Panc1 (cell line): ENCODE data around the gene KCNQ1. TPM values are rescaled to one million over a fixed set of nuclear protein-coding genes. Genes with fewer than 3 reads are reported as not detected.
A peak's percentile ranks its signal among the peaks of the same experiment; 100 is the strongest.

Experiments used
- ATAC-seq: fragments of 200-7000 bp; cut with Tn5 transposase; 2 replicates; pipeline ENCODE4 v1.9.1; 2020; ENCODE audit warnings: mild to moderate bottlenecking, moderate library complexity
- BruUV-seq: library from RNA; stranded (reverse); fragments of 400-500 nt; replicated peaks from 2 replicates; lab custom pipeline; 2021; lab: Mats Ljungman, UMichigan
- CTCF ChIA-PET: fragments of 300-600 bp; sonication (Branson Sonifier 250); formaldehyde crosslinking; loops from one replicate; lab custom pipeline; 2022; ENCODE audit warnings: antibody characterized with exemption; lab: Charles Lee
- POLR2A ChIA-PET: fragments of 300-600 bp; sonication (Branson Sonifier 250); formaldehyde crosslinking; loops from one replicate; lab custom pipeline; 2022; ENCODE audit warnings: antibody characterized with exemption; lab: Charles Lee
- DNase-seq: peaks from one replicate; pipeline ENCODE4 v3.0.0-alpha.2; 2010; ENCODE audit warnings: low read depth, low spot score
- H3K27ac ChIP-seq: 2 replicates; pipeline ENCODE4 v1.5.1; 2011; ENCODE audit warnings: mild to moderate bottlenecking, low read length, inconsistent platforms
- H3K27me3 ChIP-seq: fragments of 200-500 bp; sonication (Bioruptor generic); 2 replicates; pipeline ENCODE4 v1.6.0; 2014; ENCODE audit warnings: low read length, inconsistent platforms; ENCODE audit not compliant: control insufficient read depth, insufficient read depth
- H3K36me3 ChIP-seq: fragments of 200-500 bp; sonication (Bioruptor generic); 2 replicates; pipeline ENCODE4 v1.5.1; 2014; ENCODE audit warnings: inconsistent platforms, mild to moderate bottlenecking, low read length, moderate library complexity; ENCODE audit not compliant: control insufficient read depth, insufficient read depth
- H3K4me1 ChIP-seq: 2 replicates; pipeline ENCODE4 v1.5.1; 2011; ENCODE audit warnings: inconsistent platforms, mild to moderate bottlenecking, low read length, moderate library complexity; ENCODE audit not compliant: control insufficient read depth, insufficient read depth
- H3K4me3 ChIP-seq, 2 experiments: 2 replicates each; pipeline ENCODE4 v1.5.1; 2011 to 2012; ENCODE audit warnings: low read depth in 2 of 2, low read length in 2 of 2, mild to moderate bottlenecking in 2 of 2, inconsistent platforms in 1 of 2, moderate library complexity in 1 of 2
- H3K9me3 ChIP-seq: fragments of 200-500 bp; sonication (Bioruptor generic); 2 replicates; pipeline ENCODE4 v1.5.1; 2014; ENCODE audit warnings: low read depth, mild to moderate bottlenecking, inconsistent platforms, low read length, moderate library complexity; ENCODE audit not compliant: control insufficient read depth, insufficient read depth
- CTCF ChIP-seq: fragments of 450-650 bp; IDR thresholded peaks from 2 replicates; pipeline ENCODE4 v1.5.1; 2017; ENCODE audit warnings: mild to moderate bottlenecking
- POLR2AphosphoS5 ChIP-seq: IDR thresholded peaks from 2 replicates; pipeline ENCODE4 v1.6.1; 2012; ENCODE audit warnings: mild to moderate bottlenecking, low read depth, low read length, moderate library complexity
- REST ChIP-seq, 2 experiments: IDR thresholded peaks; 2 replicates each; pipeline ENCODE4 v1.6.1; 2011 to 2012; ENCODE audit warnings: low read depth in 2 of 2, control low read depth in 1 of 2, low read length in 1 of 2, mild to moderate bottlenecking in 1 of 2, moderate library complexity in 1 of 2; ENCODE audit not compliant: insufficient read depth in 1 of 2
- in situ Hi-C: cut with HindIII; loops from 2 replicates; pipeline ENCODE4 v1.10.0; 2016; ENCODE audit warnings: low sequenced_read_pairs, low pct_unique_long_range_greater_than_20kb
- intact Hi-C: fragments of 100-400 bp; cut with micrococcal nuclease; formaldehyde crosslinking; loops from one replicate; pipeline ENCODE4 v1.10.0; 2022; ENCODE audit not compliant: unreplicated experiment
- total RNA-seq: library from RNA; stranded (reverse); gene quantifications from one replicate; pipeline ENCODE4 v1.2.1, GENCODE V29; 2021; ENCODE audit not compliant: unreplicated experiment

The KCNQ1 gene
- total RNA-seq, 1 experiment from 2014 or later: 1.0 TPM

- H3K36me3 ChIP-seq: no peaks in the 10 kb centered on the region
- H3K9me3 ChIP-seq: no peaks in the 10 kb centered on the region
- H3K4me1 ChIP-seq: no peaks in the 10 kb centered on the region
- in situ Hi-C loops: no loop called here
- TF ChIP-seq POLR2AphosphoS5 (no peak), CTCF (0 out of 2 replicates have a peak, but pooled peaks have one; percentile 72)
- no peak for DNase-seq
- intact Hi-C loops: loop anchor here (1.0 to 5.0 kb wide), 2 partner anchors 103 to 459 kb away; partner anchors contain the start of gene CDKN1C
- ChIA-PET POLR2A (no interaction called here), CTCF (interaction anchor here (0.6 to 1.4 kb wide), 4 partner anchors 11 to 122 kb away, joined by 3 to 15 read pairs (median 6); no protein-coding TSS in a partner anchor)
- H3K27ac ChIP-seq: no peak overlapping the region
- BruUV-seq: no TSS peak
- no peaks in the 10 kb centered on the region for H3K27me3 ChIP-seq
- no peak overlapping the region for H3K4me3 ChIP-seq
- ATAC-seq: peak; percentile 54
Measured at GRCh38 chr11:2427721-2428321, 17.0 kb upstream of the KCNQ1 start.

GRCh38 chr11:2428322-2428795 is 16.4 kb upstream of the KCNQ1 start:
- peak; percentile 17 for DNase-seq
- in situ Hi-C loops (no loop called here), intact Hi-C loops (loop anchor here (1.0 to 5.0 kb wide), 2 partner anchors 103 to 459 kb away; partner anchors contain the start of gene CDKN1C)
- H3K4me3 ChIP-seq: no peak overlapping the region
- H3K27ac ChIP-seq: no peak overlapping the region
- no peaks in the 10 kb centered on the region for H3K27me3 ChIP-seq
- H3K9me3 ChIP-seq: no peaks in the 10 kb centered on the region
- no peaks in the 10 kb centered on the region for H3K4me1 ChIP-seq
- H3K36me3 ChIP-seq: no peaks in the 10 kb centered on the region
- CTCF ChIA-PET: interaction anchor here (0.9 to 1.4 kb wide), 3 partner anchors 11 to 103 kb away, joined by 3 to 15 read pairs (median 6); no protein-coding TSS in a partner anchor
- peak; percentile 88 for ATAC-seq
- POLR2A ChIA-PET: no interaction called here
- no TSS peak for BruUV-seq
- TF ChIP-seq REST (IDR thresholded peaks at IDR 0.05; ENCODE audit: insufficient read depth in 1 of 2, low read depth in 2 of 2, low read length in 1 of 2) (no peak), CTCF (peak; percentile 99)
